ENCODE measurements around the gene CHN2. TPM values are rescaled to one million over a fixed set of nuclear protein-coding genes. Genes with fewer than 3 reads are reported as not detected.

The CHN2 gene
- total RNA-seq, 2 experiments from 2014 or later, result 2.1 to 3.5 TPM

- peaks cover 15 to 22% of the 10 kb centered on the region in 2 experiments for H3K27me3 ChIP-seq (ENCODE audit: control insufficient read depth in 1 of 2, insufficient read depth in 2 of 2, low read length in 2 of 2)
- no peaks in the 10 kb centered on the region for H3K4me1 Mint-ChIP-seq (ENCODE audit: low read depth)
These were observed 43.7 kb upstream of the CHN2 start for GRCh38 chr7:29150856-29151255.

GRCh38 chr7:29154076-29154475 lies 40.5 kb upstream of the CHN2 start:
- Histone ChIP-seq H3K9me3 (ENCODE audit: control insufficient read depth in 1 of 2, insufficient read depth in 1 of 2, low read length in 2 of 2) (no peaks in the 10 kb centered on the region), H3K36me3 (ENCODE audit: insufficient read depth, low read length) (no peaks in the 10 kb centered on the region), H3K4me1 (ENCODE audit: insufficient read depth, low read length) (no peaks in the 10 kb centered on the region), H3K4me3 (ENCODE audit: low read length) (no peak overlapping the region), H3K27me3 (ENCODE audit: control insufficient read depth in 1 of 2, insufficient read depth in 2 of 2, low read length in 2 of 2) (peaks cover 2 to 9% of the 10 kb centered on the region in 2 experiments), H3K27ac (ENCODE audit: low read depth in 1 of 2, low read length in 2 of 2) (no peak overlapping the region)
- Mint-ChIP-seq H3K4me3 (no peak overlapping the region), H3K27ac (no peak overlapping the region), H3K4me1 (ENCODE audit: low read depth) (peaks cover 9% of the 10 kb centered on the region), H3K36me3 (ENCODE audit: low read depth) (no peaks in the 10 kb centered on the region), H3K27me3 (peaks cover 17% of the 10 kb centered on the region), H3K9me3 (no peaks in the 10 kb centered on the region)
- ChIA-PET CTCF (no interaction called here), POLR2A (interaction anchor here (0.6 kb wide), 1 partner anchor 21 kb away, joined by 3 read pairs; no protein-coding TSS in a partner anchor)
- DNase-seq (no peak), ATAC-seq (ENCODE audit: poor library complexity) (no peak)
- intact Hi-C loops (cut with DNase I, micrococcal nuclease), result no loop called here
- no peak for TF ChIP-seq CTCF (IDR thresholded peaks at IDR 0.05)

More at GRCh38 chr7:29150856-29151255, 43.7 kb upstream of the CHN2 start:
- H3K4me1 ChIP-seq (ENCODE audit: insufficient read depth, low read length), result no peaks in the 10 kb centered on the region
- ChIA-PET CTCF (no interaction called here), POLR2A (no interaction called here)
- Mint-ChIP-seq H3K36me3 (ENCODE audit: low read depth) (no peaks in the 10 kb centered on the region), H3K4me3 (no peak overlapping the region), H3K9me3 (no peaks in the 10 kb centered on the region), H3K27ac (no peak overlapping the region), H3K27me3 (peaks cover 32% of the 10 kb centered on the region)
- no peak overlapping the region for H3K4me3 ChIP-seq (ENCODE audit: low read length)
- DNase-seq, result no peak
- peaks cover 0 to 7% of the 10 kb centered on the region in 2 experiments for H3K9me3 ChIP-seq (ENCODE audit: control insufficient read depth in 1 of 2, insufficient read depth in 1 of 2, low read length in 2 of 2)
- no peak for ATAC-seq (ENCODE audit: poor library complexity)
- H3K27ac ChIP-seq (ENCODE audit: low read depth in 1 of 2, low read length in 2 of 2), result no peak overlapping the region
- intact Hi-C loops (cut with DNase I, micrococcal nuclease), result no loop called here
- no peak for TF ChIP-seq CTCF (IDR thresholded peaks at IDR 0.05)
- H3K36me3 ChIP-seq (ENCODE audit: insufficient read depth, low read length), result no peaks in the 10 kb centered on the region

GRCh38 chr7:29156907-29157452 lies 37.6 kb upstream of the CHN2 start:
- Histone ChIP-seq H3K36me3 (ENCODE audit: insufficient read depth, low read length) (no peaks in the 10 kb centered on the region), H3K9me3 (ENCODE audit: control insufficient read depth in 1 of 2, insufficient read depth in 1 of 2, low read length in 2 of 2) (no peaks in the 10 kb centered on the region), H3K4me3 (ENCODE audit: low read length) (no peak overlapping the region), H3K4me1 (ENCODE audit: insufficient read depth, low read length) (no peaks in the 10 kb centered on the region), H3K27me3 (ENCODE audit: control insufficient read depth in 1 of 2, insufficient read depth in 2 of 2, low read length in 2 of 2) (no peaks in the 10 kb centered on the region), H3K27ac (ENCODE audit: low read depth in 1 of 2, low read length in 2 of 2) (no peak overlapping the region)
- ATAC-seq (ENCODE audit: poor library complexity) (peak; percentile 57), DNase-seq (peak in 1 of 14 experiments; percentile 46)
- POLR2A ChIA-PET, result no interaction called here
- H3K9me3 Mint-ChIP-seq, result no peaks in the 10 kb centered on the region
- no peaks in the 10 kb centered on the region for H3K36me3 Mint-ChIP-seq (ENCODE audit: low read depth)
- CTCF ChIA-PET, result interaction anchor here (1.1 kb wide), 1 partner anchor 252 kb away, joined by 3 read pairs; no protein-coding TSS in a partner anchor
- no peak overlapping the region for H3K4me3 Mint-ChIP-seq
- TF ChIP-seq CTCF (IDR thresholded peaks at IDR 0.05), result no peak
- intact Hi-C loops (cut with DNase I, micrococcal nuclease), result no loop called here
- H3K27ac Mint-ChIP-seq, result no peak overlapping the region
- peaks cover 9% of the 10 kb centered on the region for H3K4me1 Mint-ChIP-seq (ENCODE audit: low read depth)
- peaks cover 21% of the 10 kb centered on the region for H3K27me3 Mint-ChIP-seq

Data from CD4-positive, alpha-beta T cell (primary cell).